Breast epithelium (tissue), 4 donors: ENCODE measurements around the gene CSF2RB. TPM values are rescaled to one million over a fixed set of nuclear protein-coding genes. Genes with fewer than 3 reads are reported as not detected.

Experiments used
- DNase-seq, 2 donors: peaks; one replicate each; pipeline ENCODE4 v3.0.0-alpha.2; 2019; ENCODE audit warnings: low spot score in 2 of 2
- H3K27ac ChIP-seq, 2 donors: fragments of 200-600 bp; sonication (generic) in 1 of 2; one replicate each; pipeline ENCODE4 v1.5.1; 2016 to 2019; ENCODE audit warnings: mild to moderate bottlenecking in 1 of 2
- H3K27me3 ChIP-seq, 2 donors: fragments of 200-600 bp; sonication (generic) in 1 of 2; one replicate each; pipeline versions ENCODE4 v1.5.1 to v1.6.0; 2017 to 2019; ENCODE audit warnings: control low read depth in 1 of 2, mild to moderate bottlenecking in 1 of 2
- H3K36me3 ChIP-seq: fragments of 200-600 bp; one replicate; pipeline ENCODE4 v1.5.1; 2019
- H3K4me1 ChIP-seq, 2 donors: fragments of 200-600 bp; sonication (generic); one replicate each; pipeline ENCODE4 v1.5.1; 2016 to 2019; ENCODE audit warnings: control low read depth in 1 of 2
- H3K4me3 ChIP-seq, 3 donors: fragments of 200-600 bp; sonication (generic); 1 replicate in 2 of 3; 2 replicates in 1 of 3; pipeline ENCODE4 v1.5.1; 2016 to 2019; ENCODE audit warnings: mild to moderate bottlenecking in 3 of 3, moderate library complexity in 2 of 3
- H3K9me3 ChIP-seq, 2 donors: fragments of 200-600 bp; sonication (generic) in 1 of 2; one replicate each; pipeline ENCODE4 v1.5.1; 2016 to 2019; ENCODE audit warnings: control low read depth in 1 of 2
- CTCF ChIP-seq, 3 donors: fragments of 450-650 bp; IDR thresholded peaks; one replicate each; pipeline ENCODE4 v1.5.1; 2016 to 2017; ENCODE audit warnings: antibody characterized with exemption in 3 of 3, mild to moderate bottlenecking in 3 of 3, moderate library complexity in 3 of 3
- POLR2A ChIP-seq: fragments of 450-650 bp; IDR thresholded peaks from one replicate; pipeline ENCODE4 v1.6.1; 2016; ENCODE audit warnings: antibody characterized with exemption, mild to moderate bottlenecking, moderate library complexity
- POLR2AphosphoS5 ChIP-seq, 3 donors: sonication (generic); formaldehyde crosslinking; IDR thresholded peaks; one replicate each; pipeline ENCODE4 v1.6.1; 2017; ENCODE audit warnings: antibody characterized with exemption in 3 of 3
- intact Hi-C: fragments of 100-400 bp; cut with DNase I; formaldehyde crosslinking; loops from one replicate; pipeline ENCODE4 v1.15.1; 2023; ENCODE audit warnings: low total_unique reads
- total RNA-seq, 3 donors: library from RNA; depleted of rRNA; stranded (reverse); fragments of >200 nt; gene quantifications; one replicate each; pipeline ENCODE4 v1.1.0, GENCODE V29; 2016

CSF2RB gene
- total RNA-seq, 3 donors from 2014 or later: 3.3 to 8.6 (median 3.8) TPM

GRCh38 chr22:36872866-36873498 lies 40.4 kb upstream of the CSF2RB start:
- peak overlapping the region; percentile 87 to 93 for H3K27ac ChIP-seq
- TF ChIP-seq POLR2AphosphoS5 (IDR thresholded peaks at IDR 0.05): no peak
- TF ChIP-seq CTCF (IDR thresholded peaks at IDR 0.05): no peak
- TF ChIP-seq POLR2A: no peak
- H3K27me3 ChIP-seq: no peaks in the 10 kb centered on the region
- peaks cover 0 to 3% of the 10 kb centered on the region in 2 donors for H3K4me1 ChIP-seq
- H3K36me3 ChIP-seq: no peaks in the 10 kb centered on the region
- no peaks in the 10 kb centered on the region for H3K9me3 ChIP-seq
- intact Hi-C loops: no loop called here
- no peak overlapping the region for H3K4me3 ChIP-seq
- DNase-seq: no peak

DNA sequence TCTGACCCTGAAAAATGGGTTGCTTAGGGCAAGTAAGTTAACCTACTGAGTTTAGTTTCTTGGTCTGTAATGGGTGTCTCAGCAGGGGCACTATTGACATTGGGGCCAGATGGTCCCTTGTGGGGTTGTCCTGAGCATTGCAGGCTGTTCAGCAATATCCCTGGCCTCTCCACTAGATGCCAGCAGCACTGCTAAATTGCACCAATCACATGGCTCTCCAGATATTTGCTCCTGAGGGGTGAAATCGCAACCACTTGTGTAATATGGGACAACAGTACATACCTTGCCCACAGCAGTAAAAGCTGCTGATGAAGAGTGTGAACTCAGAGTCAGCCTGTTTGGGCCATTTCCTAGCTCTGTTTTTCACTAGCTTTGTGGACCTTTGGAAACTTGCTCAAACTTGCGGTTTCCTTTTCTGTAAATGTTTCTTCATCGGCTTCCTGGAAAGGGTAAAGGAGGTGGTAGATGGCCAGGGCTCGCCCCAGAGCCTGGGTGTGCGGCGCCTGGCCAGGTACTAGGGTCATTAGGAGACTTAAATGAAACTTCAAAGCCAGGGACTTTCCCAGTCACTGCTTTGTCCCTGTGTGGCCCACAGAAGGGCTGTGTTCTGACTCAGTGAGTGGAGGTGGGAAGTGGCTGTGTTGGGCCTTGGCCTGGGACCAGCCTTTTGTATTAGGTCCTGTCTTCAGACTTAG lies 39.7 kb upstream of the CSF2RB start:
- Histone ChIP-seq H3K4me1 (peaks cover 0 to 3% of the 10 kb centered on the region in 2 donors), H3K27me3 (no peaks in the 10 kb centered on the region)

GRCh38 chr22:36874309-36874696 lies 39.1 kb upstream of the CSF2RB start:
- peaks cover 0 to 3% of the 10 kb centered on the region in 2 donors for H3K4me1 ChIP-seq
- no peaks in the 10 kb centered on the region for H3K27me3 ChIP-seq
- TF ChIP-seq CTCF (IDR thresholded peaks at IDR 0.05) (no peak), POLR2A (no peak), POLR2AphosphoS5 (IDR thresholded peaks at IDR 0.05) (no peak)
- H3K4me3 ChIP-seq: no peak overlapping the region
- no peaks in the 10 kb centered on the region for H3K36me3 ChIP-seq
- peak overlapping the region; percentile 87 to 93 for H3K27ac ChIP-seq
- H3K9me3 ChIP-seq: no peaks in the 10 kb centered on the region
- DNase-seq: no peak
- intact Hi-C loops: no loop called here

More for the DNA sequence above, 39.7 kb upstream of the CSF2RB start:
- peak in 1 of 2 donors; percentile 92 for DNase-seq
- Histone ChIP-seq H3K4me3 (no peak overlapping the region), H3K9me3 (no peaks in the 10 kb centered on the region), H3K36me3 (no peaks in the 10 kb centered on the region), H3K27ac (peak overlapping the region; percentile 87 to 93)
- intact Hi-C loops: no loop called here
- TF ChIP-seq CTCF (IDR thresholded peaks at IDR 0.05): peak in 2 of 3 donors; percentile 50 to 81
- TF ChIP-seq POLR2AphosphoS5 (IDR thresholded peaks at IDR 0.05): peak; percentile 53 to 85 (median 74)
- TF ChIP-seq POLR2A: no peak

GRCh38 chr22:36874736-36875135 lies 38.7 kb upstream of the CSF2RB start:
- no peaks in the 10 kb centered on the region for H3K36me3 ChIP-seq
- DNase-seq: no peak
- no peak for TF ChIP-seq POLR2A
- TF ChIP-seq POLR2AphosphoS5 (IDR thresholded peaks at IDR 0.05): no peak
- TF ChIP-seq CTCF (IDR thresholded peaks at IDR 0.05): no peak
- intact Hi-C loops: no loop called here
- H3K9me3 ChIP-seq: no peaks in the 10 kb centered on the region
- no peaks in the 10 kb centered on the region for H3K27me3 ChIP-seq
- peak overlapping the region; percentile 87 to 93 for H3K27ac ChIP-seq
- H3K4me3 ChIP-seq: no peak overlapping the region
- peaks cover 0 to 3% of the 10 kb centered on the region in 2 donors for H3K4me1 ChIP-seq

GRCh38 chr22:36875741-36876140 lies 37.7 kb upstream of the CSF2RB start:
- Histone ChIP-seq H3K4me3 (no peak overlapping the region), H3K27ac (no peak overlapping the region), H3K9me3 (peaks cover 0 to 3% of the 10 kb centered on the region in 2 donors), H3K27me3 (no peaks in the 10 kb centered on the region), H3K4me1 (no peaks in the 10 kb centered on the region), H3K36me3 (no peaks in the 10 kb centered on the region)
- DNase-seq: no peak
- intact Hi-C loops: no loop called here
- TF ChIP-seq CTCF (IDR thresholded peaks at IDR 0.05) (no peak), POLR2A (no peak), POLR2AphosphoS5 (IDR thresholded peaks at IDR 0.05) (no peak)
